ENCODE measurements around the gene SMPDL3A.

DNA sequence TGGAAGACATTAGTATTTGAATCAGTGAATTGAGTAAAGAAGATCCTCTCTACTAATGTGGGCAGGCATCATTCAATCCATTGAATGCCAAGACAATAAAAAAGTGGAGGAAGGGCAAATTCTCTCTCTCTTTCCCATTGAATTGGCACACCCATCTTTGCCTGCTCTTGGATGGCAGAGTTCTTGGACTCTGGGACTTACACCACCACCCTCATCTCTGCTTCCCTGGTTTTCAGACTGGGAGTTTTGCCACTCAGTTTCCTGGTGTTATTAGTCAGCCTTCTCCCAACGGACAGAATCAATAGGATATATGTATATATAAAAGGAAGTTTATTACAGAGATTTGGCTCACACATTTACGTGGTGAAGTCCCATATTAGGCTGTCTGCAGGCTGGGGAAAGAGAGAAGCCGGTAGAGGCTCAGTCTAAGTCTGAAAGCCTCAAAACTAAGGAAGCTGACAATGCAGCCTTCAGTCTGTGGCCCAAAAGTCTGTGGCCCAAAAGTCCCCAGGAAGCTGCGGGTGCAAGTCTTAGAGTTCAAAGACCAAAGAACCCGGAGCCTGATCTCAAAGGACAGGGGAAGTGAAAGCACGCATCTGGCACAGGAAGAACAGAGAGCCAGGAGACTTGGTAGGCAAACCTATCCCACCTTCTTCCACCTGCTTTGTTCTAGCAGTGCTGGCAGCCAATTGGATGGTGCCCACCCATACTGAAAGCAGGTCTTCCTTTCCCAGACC lies 64.4 kb downstream of the SMPDL3A start:
- TF ChIP-seq CTCF (IDR thresholded peaks at IDR 0.05; ENCODE audit: extremely low read depth in 1 of 2, insufficient read depth in 1 of 2, low read depth in 1 of 2, low read length in 2 of 2) (no peak), POLR2AphosphoS5 (IDR thresholded peaks at IDR 0.05; ENCODE audit: insufficient read depth, low read depth, low read length) (no peak)

Data from endothelial cell of umbilical vein (primary cell).